HEK293 (cell line): ENCODE measurements around the gene OR5A1.

Source experiments
- GLIS2 ChIP-seq: fragments of 450-650 bp; formaldehyde crosslinking; IDR thresholded peaks from 2 replicates; pipeline ENCODE4 v1.5.1; 2016; ENCODE audit warnings: missing biosample characterization, missing genetic modification characterization
- ZNF19 ChIP-seq: fragments of 450-650 bp; formaldehyde crosslinking; IDR thresholded peaks from 2 replicates; pipeline ENCODE4; 2016; ENCODE audit warnings: missing biosample characterization, missing genetic modification characterization, low read depth
- ZNF302 ChIP-seq: fragments of 450-650 bp; formaldehyde crosslinking; IDR thresholded peaks from 2 replicates; pipeline ENCODE4 v1.5.1; 2016; ENCODE audit warnings: missing biosample characterization, missing genetic modification characterization, low read depth
- ZNF366 ChIP-seq: fragments of 450-650 bp; formaldehyde crosslinking; conservative IDR thresholded peaks from 2 replicates; pipeline ENCODE4 v1.5.1; 2016; ENCODE audit warnings: missing biosample characterization, missing genetic modification characterization
- ZNF423 ChIP-seq: fragments of 450-650 bp; formaldehyde crosslinking; IDR thresholded peaks from 2 replicates; pipeline ENCODE4 v1.5.1; 2016; ENCODE audit warnings: missing biosample characterization, missing genetic modification characterization
- ZNF426 ChIP-seq: fragments of 450-650 bp; formaldehyde crosslinking; IDR thresholded peaks from 2 replicates; pipeline ENCODE4 v1.5.1; 2017; ENCODE audit warnings: missing biosample characterization, missing genetic modification characterization, mild to moderate bottlenecking, inconsistent platforms, moderate library complexity
- ZNF561 ChIP-seq: fragments of 450-650 bp; IDR thresholded peaks from 2 replicates; pipeline ENCODE4 v1.5.1; 2018; ENCODE audit warnings: missing biosample characterization, missing genetic modification characterization, borderline replicate concordance
- TF ChIP-seq, protein P1 (sequence below): fragments of 450-650 bp; formaldehyde crosslinking; IDR thresholded peaks from 2 replicates; pipeline ENCODE4 v1.5.1; 2016; ENCODE audit warnings: missing biosample characterization, missing genetic modification characterization
- TF ChIP-seq, protein P2 (sequence below): fragments of 450-650 bp; formaldehyde crosslinking; IDR thresholded peaks from 2 replicates; pipeline ENCODE4 v1.5.1; 2017; ENCODE audit warnings: missing biosample characterization, missing genetic modification characterization
- TF ChIP-seq, protein P3 (sequence below): fragments of 450-650 bp; formaldehyde crosslinking; IDR thresholded peaks from 2 replicates; pipeline ENCODE4 v1.5.1; 2017; ENCODE audit warnings: missing biosample characterization, missing genetic modification characterization

DNA sequence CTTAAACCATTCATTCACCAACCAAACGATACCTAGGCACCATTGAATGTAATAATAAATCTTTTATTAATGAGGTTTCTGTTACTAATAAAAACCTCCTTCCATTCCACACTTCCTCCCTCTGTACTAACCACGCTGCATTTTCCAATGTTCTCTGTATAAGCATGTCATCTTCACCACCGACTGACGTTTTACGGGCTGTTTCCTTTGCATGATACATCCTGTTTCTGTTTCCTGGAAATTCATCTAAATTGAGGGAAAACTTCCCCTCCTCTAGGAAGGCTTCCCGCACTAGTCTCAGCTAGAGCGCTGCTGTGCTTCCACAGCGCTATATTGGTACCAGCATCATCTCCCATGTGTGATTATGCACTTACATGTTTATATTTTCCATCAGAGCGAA is 38.9 kb downstream of the OR5A1 start:
- TF ChIP-seq, protein P1, sequence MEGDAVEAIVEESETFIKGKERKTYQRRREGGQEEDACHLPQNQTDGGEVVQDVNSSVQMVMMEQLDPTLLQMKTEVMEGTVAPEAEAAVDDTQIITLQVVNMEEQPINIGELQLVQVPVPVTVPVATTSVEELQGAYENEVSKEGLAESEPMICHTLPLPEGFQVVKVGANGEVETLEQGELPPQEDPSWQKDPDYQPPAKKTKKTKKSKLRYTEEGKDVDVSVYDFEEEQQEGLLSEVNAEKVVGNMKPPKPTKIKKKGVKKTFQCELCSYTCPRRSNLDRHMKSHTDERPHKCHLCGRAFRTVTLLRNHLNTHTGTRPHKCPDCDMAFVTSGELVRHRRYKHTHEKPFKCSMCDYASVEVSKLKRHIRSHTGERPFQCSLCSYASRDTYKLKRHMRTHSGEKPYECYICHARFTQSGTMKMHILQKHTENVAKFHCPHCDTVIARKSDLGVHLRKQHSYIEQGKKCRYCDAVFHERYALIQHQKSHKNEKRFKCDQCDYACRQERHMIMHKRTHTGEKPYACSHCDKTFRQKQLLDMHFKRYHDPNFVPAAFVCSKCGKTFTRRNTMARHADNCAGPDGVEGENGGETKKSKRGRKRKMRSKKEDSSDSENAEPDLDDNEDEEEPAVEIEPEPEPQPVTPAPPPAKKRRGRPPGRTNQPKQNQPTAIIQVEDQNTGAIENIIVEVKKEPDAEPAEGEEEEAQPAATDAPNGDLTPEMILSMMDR (tag by site-specific recombination) = no peak
- TF ChIP-seq, protein P2, sequence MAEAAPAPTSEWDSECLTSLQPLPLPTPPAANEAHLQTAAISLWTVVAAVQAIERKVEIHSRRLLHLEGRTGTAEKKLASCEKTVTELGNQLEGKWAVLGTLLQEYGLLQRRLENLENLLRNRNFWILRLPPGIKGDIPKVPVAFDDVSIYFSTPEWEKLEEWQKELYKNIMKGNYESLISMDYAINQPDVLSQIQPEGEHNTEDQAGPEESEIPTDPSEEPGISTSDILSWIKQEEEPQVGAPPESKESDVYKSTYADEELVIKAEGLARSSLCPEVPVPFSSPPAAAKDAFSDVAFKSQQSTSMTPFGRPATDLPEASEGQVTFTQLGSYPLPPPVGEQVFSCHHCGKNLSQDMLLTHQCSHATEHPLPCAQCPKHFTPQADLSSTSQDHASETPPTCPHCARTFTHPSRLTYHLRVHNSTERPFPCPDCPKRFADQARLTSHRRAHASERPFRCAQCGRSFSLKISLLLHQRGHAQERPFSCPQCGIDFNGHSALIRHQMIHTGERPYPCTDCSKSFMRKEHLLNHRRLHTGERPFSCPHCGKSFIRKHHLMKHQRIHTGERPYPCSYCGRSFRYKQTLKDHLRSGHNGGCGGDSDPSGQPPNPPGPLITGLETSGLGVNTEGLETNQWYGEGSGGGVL (tag by site-specific recombination) = no peak
- TF ChIP-seq ZNF561 = no peak
- no peak for TF ChIP-seq ZNF426 (tag by site-specific recombination)
- TF ChIP-seq, protein P3, sequence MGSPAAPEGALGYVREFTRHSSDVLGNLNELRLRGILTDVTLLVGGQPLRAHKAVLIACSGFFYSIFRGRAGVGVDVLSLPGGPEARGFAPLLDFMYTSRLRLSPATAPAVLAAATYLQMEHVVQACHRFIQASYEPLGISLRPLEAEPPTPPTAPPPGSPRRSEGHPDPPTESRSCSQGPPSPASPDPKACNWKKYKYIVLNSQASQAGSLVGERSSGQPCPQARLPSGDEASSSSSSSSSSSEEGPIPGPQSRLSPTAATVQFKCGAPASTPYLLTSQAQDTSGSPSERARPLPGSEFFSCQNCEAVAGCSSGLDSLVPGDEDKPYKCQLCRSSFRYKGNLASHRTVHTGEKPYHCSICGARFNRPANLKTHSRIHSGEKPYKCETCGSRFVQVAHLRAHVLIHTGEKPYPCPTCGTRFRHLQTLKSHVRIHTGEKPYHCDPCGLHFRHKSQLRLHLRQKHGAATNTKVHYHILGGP (tag by site-specific recombination) = no peak
- no peak for TF ChIP-seq GLIS2
- no peak for TF ChIP-seq ZNF423
- TF ChIP-seq ZNF19 (tag by site-specific recombination) = no peak
- no peak for TF ChIP-seq ZNF366
- TF ChIP-seq ZNF302 = no peak
